T-helper 9 cell (primary cell): ENCODE data around the gene RPS6KA5.
"Not testable (repeated sequence)": the region's sequence is repeated elsewhere in the genome, so short reads cannot be mapped to it uniquely, and the experiment has no call there.

ENCODE experiments used
- DNase-seq: peaks from one replicate; pipeline ENCODE4 v3.0.0-alpha.2; 2020

Gene RPS6KA5

GRCh38 chr14:91022622-91023028, 37.8 kb downstream of the RPS6KA5 start:
- DNase-seq, result not testable (repeated sequence)

- DNase-seq, result no peak
Measured at GRCh38 chr14:91021991-91022621, 38.3 kb downstream of the RPS6KA5 start.

- no peak for DNase-seq
Measured at GRCh38 chr14:91021115-91021514, 39.3 kb downstream of the RPS6KA5 start.

- DNase-seq, result no peak
Measured at GRCh38 chr14:91019673-91020072, 40.8 kb downstream of the RPS6KA5 start.

GRCh38 chr14:91018481-91018880, 42.0 kb downstream of the RPS6KA5 start:
- no peak for DNase-seq

- DNase-seq, result no peak
Measured at GRCh38 chr14:91016800-91017410, 43.5 kb downstream of the RPS6KA5 start.

GRCh38 chr14:91015435-91015834, 45.0 kb downstream of the RPS6KA5 start:
- no peak for DNase-seq

- DNase-seq, result no peak
Measured at GRCh38 chr14:91012045-91012444, 48.4 kb downstream of the RPS6KA5 start.

- DNase-seq, result no peak
Measured at GRCh38 chr14:91010153-91010533, 50.3 kb downstream of the RPS6KA5 start.

- no peak for DNase-seq
Measured at GRCh38 chr14:91009501-91010152, 50.8 kb downstream of the RPS6KA5 start.

- DNase-seq, result no peak
Measured at GRCh38 chr14:91008759-91009409, 51.6 kb downstream of the RPS6KA5 start.

GRCh38 chr14:91005716-91006115, 54.7 kb downstream of the RPS6KA5 start:
- DNase-seq, result no peak

- DNase-seq, result no peak
Measured at GRCh38 chr14:91004987-91005386, 55.5 kb downstream of the RPS6KA5 start.

GRCh38 chr14:90999299-90999698, 61.1 kb downstream of the RPS6KA5 start:
- no peak for DNase-seq

- no peak for DNase-seq
Measured at GRCh38 chr14:90996967-90997366, 63.5 kb downstream of the RPS6KA5 start.

- DNase-seq, result no peak
Measured at GRCh38 chr14:90995785-90996184, 64.7 kb downstream of the RPS6KA5 start.

- DNase-seq, result no peak
Measured at GRCh38 chr14:90993792-90994191, 66.6 kb downstream of the RPS6KA5 start.

- no peak for DNase-seq
Measured at GRCh38 chr14:90991690-90992443, 68.6 kb downstream of the RPS6KA5 start.

- no peak for DNase-seq
Measured at GRCh38 chr14:90990141-90990540, 70.3 kb downstream of the RPS6KA5 start.

- DNase-seq, result no peak
Measured at GRCh38 chr14:90987140-90987539, 73.3 kb downstream of the RPS6KA5 start.

- no peak for DNase-seq
Measured at GRCh38 chr14:90986510-90986909, 73.9 kb downstream of the RPS6KA5 start.

- no peak for DNase-seq
Measured at GRCh38 chr14:90985601-90986242, 74.7 kb downstream of the RPS6KA5 start.

GRCh38 chr14:90983560-90983959, 76.9 kb downstream of the RPS6KA5 start:
- DNase-seq, result no peak
